Peyer's patch (tissue), 4 donors: ENCODE measurements around the gene SLC6A6. TPM values are rescaled to one million over a fixed set of nuclear protein-coding genes. Genes with fewer than 3 reads are reported as not detected.

Experiments
- DNase-seq, 3 donors: peaks; one replicate each; pipeline ENCODE4 v3.0.0-alpha.2; 2017 to 2019
- H3K27ac ChIP-seq, 4 donors: fragments of 200-600 bp; sonication (generic); one replicate each; pipeline ENCODE4 v1.5.1; 2016 to 2019
- H3K27me3 ChIP-seq, 2 donors: fragments of 200-600 bp; sonication (generic); one replicate each; pipeline ENCODE4 v1.5.1; 2019
- H3K36me3 ChIP-seq, 3 donors: fragments of 200-600 bp; sonication (generic); one replicate each; pipeline ENCODE4 v1.5.1; 2016 to 2019
- H3K4me1 ChIP-seq, 4 donors: fragments of 200-600 bp; sonication (generic); one replicate each; pipeline ENCODE4 v1.5.1; 2016 to 2019
- H3K4me3 ChIP-seq, 4 donors: fragments of 200-600 bp; sonication (generic); 1 replicate in 3 of 4; 2 replicates in 1 of 4; pipeline ENCODE4 v1.5.1; 2016 to 2019; ENCODE audit warnings: mild to moderate bottlenecking in 1 of 4
- H3K9me3 ChIP-seq, 4 donors: fragments of 200-600 bp; sonication (generic); one replicate each; pipeline ENCODE4 v1.5.1; 2016 to 2019; ENCODE audit warnings: mild to moderate bottlenecking in 1 of 4
- CTCF ChIP-seq, 6 experiments: fragments of 450-650 bp in 4 of 6; fragments of 200-600 bp in 2 of 6; sonication (generic) in 1 of 6; IDR thresholded peaks; one replicate each; pipeline ENCODE4 v1.5.1; 2017 to 2019; ENCODE audit warnings: antibody characterized with exemption in 6 of 6, mild to moderate bottlenecking in 3 of 6, moderate library complexity in 1 of 6
- POLR2A ChIP-seq, 2 donors: fragments of 450-650 bp; IDR thresholded peaks; one replicate each; pipeline ENCODE4 v1.5.1; 2017; ENCODE audit warnings: antibody characterized with exemption in 2 of 2, mild to moderate bottlenecking in 2 of 2, moderate library complexity in 2 of 2
- total RNA-seq, 4 donors: library from RNA; depleted of rRNA; stranded (reverse); fragments of >200 nt; gene quantifications; one replicate each; pipeline ENCODE4 v1.1.0, GENCODE V29; 2016

The SLC6A6 gene
- total RNA-seq, 4 donors from 2014 or later, result 61.1 to 190 (median 150) TPM

DNA sequence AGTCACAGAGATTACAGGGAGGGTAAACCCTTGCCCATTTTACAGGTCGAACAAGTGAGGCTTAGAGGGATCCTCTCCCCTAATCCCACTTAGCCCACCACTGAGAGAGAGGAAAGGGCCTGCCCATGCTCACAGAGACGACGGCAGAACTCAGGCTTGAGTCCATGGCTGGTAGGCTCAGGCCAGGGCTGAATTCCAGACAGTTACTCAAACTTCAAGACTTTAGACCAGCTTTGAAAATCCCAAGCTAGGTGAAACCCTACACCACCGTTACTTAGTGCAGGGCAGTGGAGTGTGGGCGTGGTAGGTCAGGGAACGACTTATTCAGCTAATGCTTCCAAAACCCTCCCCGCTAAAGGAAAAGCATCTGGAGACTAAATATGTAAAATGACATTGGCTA lies 121.4 kb downstream of the SLC6A6 start:
- Histone ChIP-seq H3K36me3 (no peaks in the 10 kb centered on the region), H3K27me3 (no peaks in the 10 kb centered on the region), H3K9me3 (no peaks in the 10 kb centered on the region), H3K4me1 (peaks cover 0 to 13% (median 0%) of the 10 kb centered on the region in 4 donors), H3K4me3 (no peak overlapping the region), H3K27ac (no peak overlapping the region)
- DNase-seq, result no peak
- TF ChIP-seq POLR2A (IDR thresholded peaks at IDR 0.05), result no peak
- no peak for TF ChIP-seq CTCF (IDR thresholded peaks at IDR 0.05)

- H3K9me3 ChIP-seq, result no peaks in the 10 kb centered on the region
- H3K27me3 ChIP-seq, result no peaks in the 10 kb centered on the region
- no peak for TF ChIP-seq CTCF (IDR thresholded peaks at IDR 0.05)
- no peak for TF ChIP-seq POLR2A (IDR thresholded peaks at IDR 0.05)
- H3K4me1 ChIP-seq, result peaks cover 0 to 13% (median 0%) of the 10 kb centered on the region in 4 donors
- no peak overlapping the region for H3K27ac ChIP-seq
- no peak overlapping the region for H3K4me3 ChIP-seq
- no peak for DNase-seq
- no peaks in the 10 kb centered on the region for H3K36me3 ChIP-seq
Observed at GRCh38 chr3:14524311-14524711, 121.9 kb downstream of the SLC6A6 start.

DNA sequence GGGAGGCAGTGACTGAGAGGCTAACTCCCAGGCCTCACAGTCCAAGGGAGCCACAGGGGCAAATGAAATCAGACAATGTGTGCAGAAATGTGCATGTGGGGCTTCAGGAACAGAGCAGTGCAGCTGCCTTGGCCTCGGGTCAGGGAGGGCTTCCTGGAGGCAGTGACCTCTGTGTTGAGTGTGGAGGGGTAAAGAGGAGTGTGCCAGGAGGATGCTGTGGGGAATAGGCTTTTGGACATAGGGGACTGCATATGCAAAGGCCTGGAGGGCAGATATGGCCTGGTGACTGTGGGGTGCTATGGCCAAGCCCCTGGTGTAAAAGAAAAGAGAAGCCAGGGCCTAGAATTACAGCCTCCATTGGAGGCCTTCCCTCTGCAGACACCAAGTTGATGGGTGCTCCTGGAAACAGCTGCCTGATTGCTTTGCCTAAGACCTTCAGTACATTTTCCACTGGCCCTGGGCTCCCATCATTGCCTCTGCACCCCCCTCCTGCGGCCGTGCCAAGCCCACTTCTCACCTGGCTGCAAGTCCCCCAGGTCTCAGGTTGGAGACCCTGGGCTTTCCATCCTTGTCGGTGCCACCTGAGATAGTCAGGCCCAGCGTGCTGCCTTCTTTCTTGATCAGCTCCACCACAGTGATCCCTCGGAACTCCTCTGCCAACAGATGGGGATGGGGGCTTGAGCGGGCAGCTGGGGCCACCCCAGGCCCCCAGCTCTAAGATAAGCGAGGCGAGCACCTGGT lies 122.7 kb downstream of the SLC6A6 start:
- H3K27me3 ChIP-seq, result no peaks in the 10 kb centered on the region
- H3K27ac ChIP-seq, result peak overlapping the region in 2 of 4 donors; percentile 35 to 46
- no peaks in the 10 kb centered on the region for H3K36me3 ChIP-seq
- peaks cover 0 to 13% (median 0%) of the 10 kb centered on the region in 4 donors for H3K4me1 ChIP-seq
- no peaks in the 10 kb centered on the region for H3K9me3 ChIP-seq
- H3K4me3 ChIP-seq, result no peak overlapping the region
- TF ChIP-seq CTCF (IDR thresholded peaks at IDR 0.05), result no peak
- no peak for TF ChIP-seq POLR2A (IDR thresholded peaks at IDR 0.05)
- DNase-seq, result no peak

DNA sequence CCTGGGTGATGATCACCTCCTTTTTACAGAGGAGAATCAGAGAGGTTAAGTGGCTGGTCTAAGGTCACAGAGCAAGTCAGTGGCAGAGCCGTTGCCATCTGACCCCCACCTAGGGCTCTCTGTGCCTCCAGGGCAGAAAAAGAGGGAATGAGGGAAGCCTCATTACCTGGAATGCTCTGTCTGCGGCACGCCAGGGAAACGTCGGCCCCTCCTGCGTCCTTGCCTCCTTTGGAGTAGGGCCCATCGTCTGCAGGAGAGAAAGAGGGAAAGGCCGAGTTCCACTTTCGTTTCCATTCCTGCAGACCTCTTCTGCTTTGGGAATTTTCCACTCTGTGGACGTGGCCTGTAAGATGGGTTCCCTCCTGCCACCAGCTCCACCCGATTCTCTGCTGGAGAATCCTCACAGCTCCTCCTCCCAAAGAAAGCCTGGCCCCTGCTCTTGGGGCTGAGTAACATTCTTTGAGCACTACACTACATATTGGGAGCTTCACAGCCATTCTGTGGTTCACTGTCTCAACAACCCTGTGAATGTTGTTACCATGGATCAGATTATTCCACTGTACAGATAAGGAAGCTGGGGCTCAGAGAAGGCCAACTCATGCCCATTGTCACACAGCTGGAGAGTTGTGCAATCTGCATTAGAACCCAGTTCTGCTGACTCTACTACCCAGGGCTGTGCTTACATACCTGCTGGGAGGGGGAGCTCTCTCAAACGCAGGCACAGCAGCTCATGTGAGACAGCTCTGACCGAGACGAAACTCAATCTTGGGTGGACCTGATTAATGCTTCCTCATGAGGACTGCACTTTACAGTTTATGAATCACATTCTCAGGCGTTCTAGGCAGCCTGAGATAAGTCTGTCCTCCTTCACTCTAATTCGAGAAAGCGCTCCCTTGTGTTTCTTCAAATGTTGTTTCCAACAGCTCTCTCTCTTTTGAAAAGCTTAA lies 123.6 kb downstream of the SLC6A6 start:
- no peaks in the 10 kb centered on the region for H3K27me3 ChIP-seq

More for the DNA sequence above, 123.6 kb downstream of the SLC6A6 start:
- peak in 1 of 3 donors; percentile 44 for DNase-seq
- no peak for TF ChIP-seq CTCF (IDR thresholded peaks at IDR 0.05)
- no peak for TF ChIP-seq POLR2A (IDR thresholded peaks at IDR 0.05)
- peak overlapping the region in 2 of 4 donors; percentile 35 to 46 for H3K27ac ChIP-seq
- H3K4me3 ChIP-seq, result peak overlapping the region in 2 of 4 donors; percentile 8 to 13
- peaks cover 0 to 13% (median 0%) of the 10 kb centered on the region in 4 donors for H3K4me1 ChIP-seq
- no peaks in the 10 kb centered on the region for H3K9me3 ChIP-seq
- H3K36me3 ChIP-seq, result no peaks in the 10 kb centered on the region
